CD14-positive monocyte (primary cell): Measurements from ENCODE around the gene SMCP. TPM values are rescaled to one million over a fixed set of nuclear protein-coding genes. Genes with fewer than 3 reads are reported as not detected.

Source experiments
- DNase-seq, 3 donors: peaks; one replicate each; pipeline ENCODE4 v3.0.0-alpha.2; 2011 to 2022
- H2AFZ ChIP-seq: 2 replicates; pipeline ENCODE4 v1.6.0; 2012; ENCODE audit warnings: mild to moderate bottlenecking, low read depth, low read length, inconsistent platforms; ENCODE audit not compliant: insufficient read depth, poor library complexity, severe bottlenecking
- H3K27ac ChIP-seq, 2 donors: 1 replicate in 1 of 2; 2 replicates in 1 of 2; pipeline ENCODE4 v1.5.1; 2012 to 2013; ENCODE audit warnings: low read length in 2 of 2, control low read depth in 1 of 2, inconsistent platforms in 1 of 2, low read depth in 1 of 2, mild to moderate bottlenecking in 1 of 2
- H3K27me3 ChIP-seq, 2 donors: one replicate each; pipeline versions ENCODE4 v1.6.0 to v1.6.1; 2011 to 2013; ENCODE audit warnings: low read length in 2 of 2; ENCODE audit not compliant: control insufficient read depth in 2 of 2, insufficient read depth in 2 of 2
- H3K36me3 ChIP-seq, 2 donors: replicated peaks in 1 of 2; 1 replicate in 1 of 2; 2 replicates in 1 of 2; pipeline versions ENCODE4 v1.5.1 to v1.6.1; 2012 to 2013; ENCODE audit warnings: low read length in 2 of 2, control low read depth in 1 of 2, inconsistent platforms in 1 of 2, mild to moderate bottlenecking in 1 of 2; ENCODE audit not compliant: insufficient read depth in 2 of 2, control insufficient read depth in 1 of 2
- H3K4me1 ChIP-seq, 2 donors: 1 replicate in 1 of 2; 2 replicates in 1 of 2; pipeline versions ENCODE4 v1.5.1 to v1.6.1; 2012 to 2013; ENCODE audit warnings: low read length in 2 of 2, control low read depth in 1 of 2, inconsistent platforms in 1 of 2, mild to moderate bottlenecking in 1 of 2, moderate library complexity in 1 of 2; ENCODE audit not compliant: insufficient read depth in 2 of 2, control insufficient read depth in 1 of 2
- H3K4me2 ChIP-seq: replicated peaks from 2 replicates; pipeline ENCODE3; 2012; ENCODE audit warnings: low read length, moderate library complexity, mild to moderate bottlenecking; ENCODE audit not compliant: poor library complexity, severe bottlenecking; ENCODE audit errors: extremely low read depth
- H3K4me3 ChIP-seq, 3 experiments: fragments of 200-600 bp in 1 of 3; sonication (generic) in 1 of 3; replicated peaks in 1 of 3; 1 replicate in 2 of 3; 2 replicates in 1 of 3; pipeline ENCODE4 v1.5.1; 2011 to 2013; ENCODE audit warnings: low read length in 3 of 3, mild to moderate bottlenecking in 3 of 3, control low read depth in 2 of 3, low read depth in 2 of 3, inconsistent platforms in 1 of 3, moderate library complexity in 1 of 3
- H3K79me2 ChIP-seq: 2 replicates; pipeline ENCODE4 v1.6.0; 2012; ENCODE audit warnings: mild to moderate bottlenecking, control low read depth, inconsistent platforms, low read length, moderate library complexity; ENCODE audit not compliant: insufficient read depth
- H3K9ac ChIP-seq: 2 replicates; pipeline ENCODE4 v1.6.0; 2017; ENCODE audit warnings: low read length, mild to moderate bottlenecking; ENCODE audit not compliant: insufficient read depth, poor library complexity, severe bottlenecking
- H3K9me3 ChIP-seq, 2 donors: replicated peaks in 1 of 2; 1 replicate in 1 of 2; 2 replicates in 1 of 2; pipeline versions ENCODE4 v1.5.1 to v1.6.1; 2012 to 2013; ENCODE audit warnings: low read length in 2 of 2, control low read depth in 1 of 2; ENCODE audit not compliant: control insufficient read depth in 1 of 2, insufficient read depth in 1 of 2
- H4K20me1 ChIP-seq: 2 replicates; pipeline ENCODE4 v1.6.0; 2012; ENCODE audit warnings: mild to moderate bottlenecking, low read length, control low read depth, moderate library complexity; ENCODE audit not compliant: insufficient read depth
- H3K27ac Mint-ChIP-seq, 7 donors: one replicate each; pipeline ENCODE4 v1.8.0; 2020; ENCODE audit warnings: mild to moderate bottlenecking in 7 of 7, mixed read lengths in 7 of 7, moderate library complexity in 6 of 7, inconsistent platforms in 2 of 7
- H3K27me3 Mint-ChIP-seq, 3 donors: one replicate each; pipeline ENCODE4 v1.8.0; 2021 to 2022; ENCODE audit warnings: low read depth in 3 of 3, mild to moderate bottlenecking in 3 of 3, mixed read lengths in 3 of 3, moderate library complexity in 3 of 3, inconsistent platforms in 1 of 3
- H3K36me3 Mint-ChIP-seq, 2 donors: one replicate each; pipeline ENCODE4 v1.8.0; 2020; ENCODE audit warnings: mixed read lengths in 2 of 2, inconsistent platforms in 1 of 2, mild to moderate bottlenecking in 1 of 2
- H3K4me1 Mint-ChIP-seq: one replicate; pipeline ENCODE4 v1.8.0; 2020; ENCODE audit warnings: mild to moderate bottlenecking, mixed read lengths
- H3K4me3 Mint-ChIP-seq, 2 donors: one replicate each; pipeline ENCODE4 v1.8.0; 2020; ENCODE audit warnings: mild to moderate bottlenecking in 2 of 2, mixed read lengths in 2 of 2, moderate library complexity in 1 of 2
- H3K9me3 Mint-ChIP-seq, 7 donors: one replicate each; pipeline ENCODE4 v1.8.0; 2020 to 2022; ENCODE audit warnings: mixed read lengths in 7 of 7, mild to moderate bottlenecking in 6 of 7, moderate library complexity in 6 of 7, inconsistent platforms in 2 of 7
- CTCF ChIP-seq: fragments of 200-600 bp; IDR thresholded peaks from one replicate; pipeline ENCODE4 v1.8.0; 2022; ENCODE audit warnings: antibody characterized with exemption, mild to moderate bottlenecking
- WGBS: methylation state at CpG from one replicate; pipeline ENCODE4 v1.1.5; 2013; ENCODE audit warnings: missing lambda C conversion rate; ENCODE audit not compliant: insufficient coverage; 5-methylcytosine and 5-hydroxymethylcytosine counted together
- intact Hi-C, 2 donors: fragments of 100-400 bp; cut with micrococcal nuclease; formaldehyde crosslinking; loops; one replicate each; pipeline versions ENCODE4 v1.15.0 to v1.15.1; 2023
- polyA plus RNA-seq, 3 donors: library from polyadenylated mRNA; depleted of rRNA in 1 of 3; unstranded in 2 of 3; stranded (reverse) in 1 of 3; fragments of 300-500 nt in 2 of 3; fragments of >200 nt in 1 of 3; fragmentation: Illumina TruSeq in 2 of 3; gene quantifications; 1 replicate in 2 of 3; 2 replicates in 1 of 3; pipeline ENCODE4 v1.2.3, GENCODE V29; 2012 to 2021

Gene SMCP
- polyA plus RNA-seq, 3 donors = not detected

- H3K27me3 Mint-ChIP-seq = peaks cover 0 to 10% (median 7%) of the 10 kb centered on the region in 3 donors
- H3K9me3 Mint-ChIP-seq = peaks cover 0 to 3% (median 2%) of the 10 kb centered on the region in 7 donors
- H3K36me3 Mint-ChIP-seq = no peaks in the 10 kb centered on the region
- TF ChIP-seq CTCF = no peak
- intact Hi-C loops = no loop called here
- Histone ChIP-seq H3K4me1 (no peaks in the 10 kb centered on the region), H3K9ac (no peak overlapping the region), H3K4me3 (no peak overlapping the region), H4K20me1 (no peaks in the 10 kb centered on the region), H3K9me3 (no peaks in the 10 kb centered on the region), H3K36me3 (no peaks in the 10 kb centered on the region), H3K79me2 (no peaks in the 10 kb centered on the region), H3K27ac (no peak overlapping the region), H3K4me2 (no peak overlapping the region), H3K27me3 (peaks cover 0 to under 1% of the 10 kb centered on the region in 2 donors), H2AFZ (no peak overlapping the region)
- H3K4me3 Mint-ChIP-seq = no peak overlapping the region
- DNase-seq = no peak
- peaks cover 5% of the 10 kb centered on the region for H3K4me1 Mint-ChIP-seq
- no peak overlapping the region for H3K27ac Mint-ChIP-seq
Observed at GRCh38 chr1:152884085-152884484, 6.0 kb downstream of the SMCP start.

- no peak overlapping the region for H3K9ac ChIP-seq
- no peaks in the 10 kb centered on the region for H3K9me3 ChIP-seq
- no CpG with 5 or more reads among the region's 1 CpG for WGBS
- H3K4me1 ChIP-seq = no peaks in the 10 kb centered on the region
- peaks cover 5% of the 10 kb centered on the region for H3K4me1 Mint-ChIP-seq
- no peaks in the 10 kb centered on the region for H3K36me3 ChIP-seq
- H3K27ac ChIP-seq = no peak overlapping the region
- peaks cover 0 to 10% (median 7%) of the 10 kb centered on the region in 3 donors for H3K27me3 Mint-ChIP-seq
- peak overlapping the region in 1 of 7 donors; percentile 34 for H3K27ac Mint-ChIP-seq
- TF ChIP-seq CTCF = no peak
- no peak overlapping the region for H3K4me2 ChIP-seq
- no peak overlapping the region for H3K4me3 ChIP-seq
- H2AFZ ChIP-seq = no peak overlapping the region
- intact Hi-C loops = no loop called here
- peaks cover 0 to 3% (median 2%) of the 10 kb centered on the region in 7 donors for H3K9me3 Mint-ChIP-seq
- H4K20me1 ChIP-seq = no peaks in the 10 kb centered on the region
- no peaks in the 10 kb centered on the region for H3K36me3 Mint-ChIP-seq
- DNase-seq = no peak
- H3K27me3 ChIP-seq = peaks cover 0 to 3% of the 10 kb centered on the region in 2 donors
- no peak overlapping the region for H3K4me3 Mint-ChIP-seq
- H3K79me2 ChIP-seq = no peaks in the 10 kb centered on the region
Observed at GRCh38 chr1:152884506-152884905, 6.4 kb downstream of the SMCP start.
